Lower leg skin (tissue), 3 donors: Measurements from ENCODE around the gene ATP6V1G2.

Experiments used
- POLR2A ChIP-seq, 2 donors: fragments of 450-650 bp; IDR thresholded peaks; one replicate each; pipeline ENCODE4 v1.6.1; 2016 to 2017; ENCODE audit warnings: antibody characterized with exemption in 2 of 2, mild to moderate bottlenecking in 1 of 2, moderate library complexity in 1 of 2
- TF ChIP-seq, protein P1 (sequence below), 3 donors: fragments of 450-650 bp; IDR thresholded peaks; one replicate each; pipeline ENCODE4 v1.5.1; 2016; ENCODE audit warnings: antibody characterized with exemption in 3 of 3, mild to moderate bottlenecking in 3 of 3, moderate library complexity in 2 of 3

DNA sequence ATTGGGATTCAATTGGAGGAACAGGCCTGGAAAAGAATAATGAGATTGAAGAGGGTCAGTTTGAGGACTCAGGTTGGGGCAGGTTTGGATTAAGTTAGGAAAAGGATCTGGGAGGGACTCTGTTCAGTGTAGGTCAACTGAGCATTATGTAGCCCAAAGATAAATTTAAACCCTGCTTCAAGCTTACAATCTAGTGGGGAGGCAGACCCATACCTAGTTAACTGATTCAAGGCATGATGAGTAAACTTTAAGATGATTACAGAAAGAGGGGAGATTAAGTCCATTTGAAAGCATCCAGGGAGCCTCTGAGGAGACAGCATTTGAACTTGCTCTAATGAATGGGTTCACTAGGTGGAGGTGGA lies 14.3 kb upstream of the ATP6V1G2 start:
- TF ChIP-seq, protein P1, sequence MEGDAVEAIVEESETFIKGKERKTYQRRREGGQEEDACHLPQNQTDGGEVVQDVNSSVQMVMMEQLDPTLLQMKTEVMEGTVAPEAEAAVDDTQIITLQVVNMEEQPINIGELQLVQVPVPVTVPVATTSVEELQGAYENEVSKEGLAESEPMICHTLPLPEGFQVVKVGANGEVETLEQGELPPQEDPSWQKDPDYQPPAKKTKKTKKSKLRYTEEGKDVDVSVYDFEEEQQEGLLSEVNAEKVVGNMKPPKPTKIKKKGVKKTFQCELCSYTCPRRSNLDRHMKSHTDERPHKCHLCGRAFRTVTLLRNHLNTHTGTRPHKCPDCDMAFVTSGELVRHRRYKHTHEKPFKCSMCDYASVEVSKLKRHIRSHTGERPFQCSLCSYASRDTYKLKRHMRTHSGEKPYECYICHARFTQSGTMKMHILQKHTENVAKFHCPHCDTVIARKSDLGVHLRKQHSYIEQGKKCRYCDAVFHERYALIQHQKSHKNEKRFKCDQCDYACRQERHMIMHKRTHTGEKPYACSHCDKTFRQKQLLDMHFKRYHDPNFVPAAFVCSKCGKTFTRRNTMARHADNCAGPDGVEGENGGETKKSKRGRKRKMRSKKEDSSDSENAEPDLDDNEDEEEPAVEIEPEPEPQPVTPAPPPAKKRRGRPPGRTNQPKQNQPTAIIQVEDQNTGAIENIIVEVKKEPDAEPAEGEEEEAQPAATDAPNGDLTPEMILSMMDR (IDR thresholded peaks at IDR 0.05) = no peak
- TF ChIP-seq POLR2A (IDR thresholded peaks at IDR 0.05) = no peak
